ENCODE results near the gene VKORC1L1.
A peak's percentile ranks its signal among the peaks of the same experiment; 100 is the strongest.
"Not testable (repeated sequence)": the region's sequence is repeated elsewhere in the genome, so short reads cannot be mapped to it uniquely, and the experiment has no call there.

Gene VKORC1L1

DNA sequence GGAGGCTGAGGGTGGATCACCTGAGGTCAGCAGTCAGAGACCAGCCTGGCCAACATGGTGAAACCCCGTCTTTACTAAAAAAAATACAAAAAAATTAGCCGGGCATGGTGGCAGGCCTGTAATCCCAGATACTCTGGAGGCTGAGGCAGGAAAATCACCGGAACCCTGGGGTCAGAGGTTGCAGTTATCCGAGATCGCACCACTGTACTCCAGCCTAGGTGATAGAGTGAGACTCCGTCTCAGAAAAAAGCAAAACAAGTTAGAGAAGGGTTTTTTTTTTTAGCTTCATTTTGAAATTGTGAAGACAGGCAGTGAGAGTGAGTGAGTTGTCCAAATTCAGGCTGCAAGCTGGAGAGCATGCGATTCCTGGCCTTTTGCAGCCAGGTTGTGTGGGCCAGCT lies 19.0 kb upstream of the VKORC1L1 start:
- not testable (repeated sequence) for H3K4me2 ChIP-seq (ENCODE audit: low read length)

DNA sequence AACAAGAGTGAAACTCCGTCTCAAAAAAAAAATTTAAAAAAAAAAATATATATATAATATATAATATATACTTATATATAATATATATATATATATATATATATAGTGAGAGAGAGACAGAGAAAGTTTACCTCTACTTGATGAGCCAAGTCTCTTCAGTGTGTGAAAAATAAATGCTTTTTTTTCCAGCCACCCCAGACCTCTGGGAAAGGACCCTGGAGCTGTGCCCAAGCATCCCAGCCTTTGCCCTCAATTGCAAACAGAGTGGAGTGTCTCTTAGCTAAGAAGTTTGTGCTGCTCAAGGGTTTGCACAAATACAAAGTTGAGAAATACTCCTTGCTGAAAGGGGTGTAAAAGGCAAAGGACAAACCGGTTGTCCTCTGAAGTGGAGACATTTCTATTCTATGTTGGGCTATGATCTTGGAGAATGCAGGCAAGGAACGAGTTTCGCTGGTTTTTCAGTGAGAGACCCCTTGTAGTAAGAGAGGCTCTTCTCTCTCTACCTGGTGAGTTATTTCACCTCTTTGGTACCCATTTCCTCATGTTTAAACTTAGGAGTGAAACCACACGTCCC lies 15.5 kb upstream of the VKORC1L1 start:
- H2AFZ ChIP-seq (ENCODE audit: low read length); H3K9me3 ChIP-seq (ENCODE audit: low read length); H3K4me2 ChIP-seq (ENCODE audit: low read length); H3K79me2 ChIP-seq (ENCODE audit: insufficient read depth, low read length); H3F3A ChIP-seq (ENCODE audit: insufficient read depth, low read length); H3K4me3 ChIP-seq (ENCODE audit: low read depth, low read length, poor library complexity, severe bottlenecking); H3K36me3 ChIP-seq (ENCODE audit: insufficient read depth, low read length); H3K9me2 ChIP-seq (ENCODE audit: low read depth, low read length); H3K27me3 ChIP-seq (ENCODE audit: insufficient read depth, low read length); H3K27ac ChIP-seq (ENCODE audit: low read depth, low read length, poor library complexity, severe bottlenecking); H3K4me1 ChIP-seq (ENCODE audit: insufficient read depth, low read length, severe bottlenecking); H3K9ac ChIP-seq (ENCODE audit: low read length); H4K20me1 ChIP-seq (ENCODE audit: insufficient read depth, low read length): not testable (repeated sequence)

More for the DNA sequence above, 19.0 kb upstream of the VKORC1L1 start:
- not testable (repeated sequence) for H3K36me3 ChIP-seq (ENCODE audit: insufficient read depth, low read length); H3K27ac ChIP-seq (ENCODE audit: low read depth, low read length, poor library complexity, severe bottlenecking); H3K4me1 ChIP-seq (ENCODE audit: insufficient read depth, low read length, severe bottlenecking); H3F3A ChIP-seq (ENCODE audit: insufficient read depth, low read length); H3K9me3 ChIP-seq (ENCODE audit: low read length); H2AFZ ChIP-seq (ENCODE audit: low read length); H3K9me2 ChIP-seq (ENCODE audit: low read depth, low read length); H3K79me2 ChIP-seq (ENCODE audit: insufficient read depth, low read length); H3K27me3 ChIP-seq (ENCODE audit: insufficient read depth, low read length); H3K4me3 ChIP-seq (ENCODE audit: low read depth, low read length, poor library complexity, severe bottlenecking); H3K9ac ChIP-seq (ENCODE audit: low read length); H4K20me1 ChIP-seq (ENCODE audit: insufficient read depth, low read length)

DNA sequence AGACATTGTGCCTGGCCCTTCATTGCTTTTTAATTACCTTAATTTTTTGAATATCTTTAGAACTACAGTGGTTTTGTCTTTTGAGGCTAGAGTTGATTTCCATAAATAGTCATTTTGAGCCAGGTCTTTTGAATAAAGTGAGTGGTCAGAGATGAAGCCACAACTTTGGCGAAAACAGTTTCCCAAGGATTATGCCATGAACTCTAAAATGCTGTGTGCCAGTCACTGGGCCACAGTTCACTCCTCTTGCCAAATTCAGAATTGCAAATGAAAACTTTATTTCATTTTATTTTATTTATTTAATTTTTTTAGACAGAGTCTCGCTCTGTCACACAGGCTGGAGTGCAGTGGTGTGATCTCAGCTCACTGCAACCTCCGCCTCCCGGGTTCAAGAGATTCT lies 14.2 kb upstream of the VKORC1L1 start:
- H2AFZ ChIP-seq (ENCODE audit: low read length); H3K36me3 ChIP-seq (ENCODE audit: insufficient read depth, low read length); H3K4me3 ChIP-seq (ENCODE audit: low read depth, low read length, poor library complexity, severe bottlenecking); H3K4me2 ChIP-seq (ENCODE audit: low read length); H3F3A ChIP-seq (ENCODE audit: insufficient read depth, low read length); H3K9me2 ChIP-seq (ENCODE audit: low read depth, low read length); H3K27me3 ChIP-seq (ENCODE audit: insufficient read depth, low read length); H3K9me3 ChIP-seq (ENCODE audit: low read length); H3K9ac ChIP-seq (ENCODE audit: low read length); H4K20me1 ChIP-seq (ENCODE audit: insufficient read depth, low read length); H3K27ac ChIP-seq (ENCODE audit: low read depth, low read length, poor library complexity, severe bottlenecking); H3K79me2 ChIP-seq (ENCODE audit: insufficient read depth, low read length); H3K4me1 ChIP-seq (ENCODE audit: insufficient read depth, low read length, severe bottlenecking): not testable (repeated sequence)

DNA sequence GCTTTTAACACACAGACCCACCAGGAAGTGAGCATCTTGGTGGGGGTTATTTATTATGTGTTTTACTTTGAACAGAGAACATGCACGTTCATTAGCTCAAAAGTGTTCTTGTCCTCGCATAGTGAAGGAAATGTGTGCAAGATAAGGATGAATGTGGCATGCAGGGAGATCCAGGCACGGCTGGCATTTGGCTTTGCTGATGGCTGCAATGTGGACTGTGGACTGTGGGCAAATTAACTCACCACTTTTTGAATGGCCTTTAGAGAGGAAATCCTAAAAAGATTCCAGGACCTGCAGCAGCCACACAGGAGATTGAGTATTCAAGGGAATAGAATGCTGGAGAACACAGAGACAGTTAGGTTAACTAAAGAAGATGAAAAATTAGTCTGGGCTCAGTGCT lies 6.6 kb upstream of the VKORC1L1 start:
- not testable (repeated sequence) for H3K9me2 ChIP-seq (ENCODE audit: low read depth, low read length); H3K9ac ChIP-seq (ENCODE audit: low read length); H2AFZ ChIP-seq (ENCODE audit: low read length); H3K4me3 ChIP-seq (ENCODE audit: low read depth, low read length, poor library complexity, severe bottlenecking); H3F3A ChIP-seq (ENCODE audit: insufficient read depth, low read length); H3K4me2 ChIP-seq (ENCODE audit: low read length); H3K27me3 ChIP-seq (ENCODE audit: insufficient read depth, low read length); H3K4me1 ChIP-seq (ENCODE audit: insufficient read depth, low read length, severe bottlenecking); H4K20me1 ChIP-seq (ENCODE audit: insufficient read depth, low read length); H3K36me3 ChIP-seq (ENCODE audit: insufficient read depth, low read length); H3K27ac ChIP-seq (ENCODE audit: low read depth, low read length, poor library complexity, severe bottlenecking); H3K79me2 ChIP-seq (ENCODE audit: insufficient read depth, low read length); H3K9me3 ChIP-seq (ENCODE audit: low read length)

DNA sequence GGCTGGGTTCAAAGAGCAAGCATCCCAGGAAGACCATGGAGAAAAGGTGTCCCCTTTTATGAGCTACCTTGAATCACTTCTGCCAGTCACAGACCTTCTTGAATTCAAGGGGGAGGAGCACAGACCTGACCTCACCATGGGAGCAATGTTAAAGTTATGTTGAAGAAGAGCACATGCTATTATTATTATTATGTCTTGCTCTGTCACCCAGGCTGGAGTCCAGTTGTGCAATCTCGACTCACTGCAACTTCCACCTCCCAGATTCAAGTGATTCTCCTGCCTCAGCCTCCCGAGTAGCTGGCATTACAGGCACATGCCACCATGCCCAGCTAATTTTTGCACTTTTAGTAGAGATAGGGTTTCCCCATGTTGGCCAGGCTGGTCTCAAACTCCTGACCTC lies 5.2 kb upstream of the VKORC1L1 start:
- H4K20me1 ChIP-seq (ENCODE audit: insufficient read depth, low read length); H3K9ac ChIP-seq (ENCODE audit: low read length); H3K79me2 ChIP-seq (ENCODE audit: insufficient read depth, low read length); H3F3A ChIP-seq (ENCODE audit: insufficient read depth, low read length); H3K4me3 ChIP-seq (ENCODE audit: low read depth, low read length, poor library complexity, severe bottlenecking); H2AFZ ChIP-seq (ENCODE audit: low read length); H3K4me2 ChIP-seq (ENCODE audit: low read length); H3K9me2 ChIP-seq (ENCODE audit: low read depth, low read length); H3K27me3 ChIP-seq (ENCODE audit: insufficient read depth, low read length); H3K9me3 ChIP-seq (ENCODE audit: low read length); H3K36me3 ChIP-seq (ENCODE audit: insufficient read depth, low read length); H3K4me1 ChIP-seq (ENCODE audit: insufficient read depth, low read length, severe bottlenecking); H3K27ac ChIP-seq (ENCODE audit: low read depth, low read length, poor library complexity, severe bottlenecking): not testable (repeated sequence)

DNA sequence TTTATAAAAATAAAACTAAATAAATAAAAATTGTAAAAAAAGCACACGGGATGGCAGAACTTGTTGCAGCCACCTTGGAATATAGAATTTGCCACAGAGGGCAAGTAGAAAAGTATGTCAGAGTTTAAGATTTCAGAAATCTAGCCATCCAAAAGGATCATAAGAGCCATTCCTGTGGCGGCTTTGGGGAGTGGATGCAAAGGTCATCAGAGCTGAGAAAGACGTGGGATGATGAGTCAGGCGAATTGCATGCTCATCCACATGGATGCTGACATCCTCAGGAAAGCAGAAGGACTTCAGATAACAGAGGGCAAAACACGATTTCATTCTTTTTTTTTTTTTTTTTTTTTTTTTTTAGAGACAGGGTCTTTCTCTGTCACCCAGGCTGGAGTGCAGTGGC lies 3.6 kb upstream of the VKORC1L1 start:
- not testable (repeated sequence) for H3K9me3 ChIP-seq (ENCODE audit: low read length); H3K4me3 ChIP-seq (ENCODE audit: low read depth, low read length, poor library complexity, severe bottlenecking); H3K79me2 ChIP-seq (ENCODE audit: insufficient read depth, low read length); H3K4me2 ChIP-seq (ENCODE audit: low read length); H3K9ac ChIP-seq (ENCODE audit: low read length); H2AFZ ChIP-seq (ENCODE audit: low read length); H4K20me1 ChIP-seq (ENCODE audit: insufficient read depth, low read length); H3K27me3 ChIP-seq (ENCODE audit: insufficient read depth, low read length); H3K9me2 ChIP-seq (ENCODE audit: low read depth, low read length); H3K27ac ChIP-seq (ENCODE audit: low read depth, low read length, poor library complexity, severe bottlenecking); H3K36me3 ChIP-seq (ENCODE audit: insufficient read depth, low read length); H3F3A ChIP-seq (ENCODE audit: insufficient read depth, low read length)
- H3K4me1 ChIP-seq (ENCODE audit: insufficient read depth, low read length, severe bottlenecking) = peaks cover 13% of the 10 kb centered on the region

DNA sequence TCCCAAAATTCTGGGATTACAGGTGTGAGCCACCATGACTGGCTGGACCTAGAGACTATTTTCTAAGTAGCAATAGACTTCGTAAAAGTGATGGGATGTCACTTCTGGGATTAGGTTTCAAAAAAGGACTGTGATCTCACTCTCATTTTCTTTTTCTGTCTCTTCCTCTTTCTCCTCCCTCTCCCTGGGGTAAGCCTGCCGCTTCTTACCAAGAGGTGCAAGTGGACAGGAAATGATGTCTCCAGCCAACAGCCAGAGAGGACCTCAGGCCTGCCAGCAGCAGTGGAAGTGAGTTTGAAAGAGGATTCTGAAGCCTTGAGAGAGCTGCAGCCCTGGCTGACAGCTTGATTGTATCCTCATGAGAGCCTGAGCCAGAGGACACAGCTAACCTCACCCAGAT lies 1.4 kb upstream of the VKORC1L1 start:
- not testable (repeated sequence) for H3K4me2 ChIP-seq (ENCODE audit: low read length); H4K20me1 ChIP-seq (ENCODE audit: insufficient read depth, low read length); H3K36me3 ChIP-seq (ENCODE audit: insufficient read depth, low read length); H3K27ac ChIP-seq (ENCODE audit: low read depth, low read length, poor library complexity, severe bottlenecking); H3K9me3 ChIP-seq (ENCODE audit: low read length); H3K4me3 ChIP-seq (ENCODE audit: low read depth, low read length, poor library complexity, severe bottlenecking); H3F3A ChIP-seq (ENCODE audit: insufficient read depth, low read length); H3K27me3 ChIP-seq (ENCODE audit: insufficient read depth, low read length); H2AFZ ChIP-seq (ENCODE audit: low read length); H3K9me2 ChIP-seq (ENCODE audit: low read depth, low read length); H3K9ac ChIP-seq (ENCODE audit: low read length)
- peaks cover 23% of the 10 kb centered on the region for H3K79me2 ChIP-seq (ENCODE audit: insufficient read depth, low read length)
- peaks cover 28% of the 10 kb centered on the region for H3K4me1 ChIP-seq (ENCODE audit: insufficient read depth, low read length, severe bottlenecking)

DNA sequence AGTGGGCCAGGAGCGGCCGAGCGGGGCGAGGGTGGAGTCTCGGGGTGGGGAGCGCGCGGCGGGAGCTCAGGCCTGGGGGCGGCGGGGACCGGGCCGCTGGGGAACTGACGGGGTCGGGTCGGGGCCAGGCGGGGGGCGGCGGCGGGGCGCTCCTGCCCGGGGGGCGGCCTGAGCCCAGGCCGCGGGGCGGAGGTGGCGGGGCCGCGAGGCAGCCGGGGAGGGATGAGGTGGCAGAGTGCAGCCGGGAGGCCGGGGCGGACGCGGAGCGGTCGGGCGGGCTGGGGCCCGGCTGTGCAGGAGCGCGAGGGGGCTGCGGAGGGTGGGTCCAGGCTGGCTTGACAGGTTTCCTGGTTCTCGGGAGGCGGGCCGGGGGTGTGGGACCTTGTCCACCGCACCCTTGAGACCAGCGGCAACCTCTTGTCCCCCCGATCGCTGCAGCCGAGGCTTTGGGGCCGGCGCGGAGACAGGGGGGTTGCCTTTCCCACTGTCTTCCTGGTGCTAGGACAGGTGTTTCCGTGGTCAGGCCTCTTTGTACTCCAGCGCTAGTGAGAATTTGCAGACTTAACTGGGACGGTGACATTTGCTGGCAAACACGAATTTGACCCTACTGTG lies 814 bp downstream of the VKORC1L1 start:
- H2AFZ ChIP-seq (ENCODE audit: low read length) = not testable (repeated sequence)
- peak overlapping the region; percentile 83 for H3K9ac ChIP-seq (ENCODE audit: low read length)

More for the DNA sequence above, 814 bp downstream of the VKORC1L1 start:
- peaks cover 36% of the 10 kb centered on the region for H3K4me1 ChIP-seq (ENCODE audit: insufficient read depth, low read length, severe bottlenecking)
- peak overlapping the region; percentile 91 for H3K4me2 ChIP-seq (ENCODE audit: low read length)
- H4K20me1 ChIP-seq (ENCODE audit: insufficient read depth, low read length); H3F3A ChIP-seq (ENCODE audit: insufficient read depth, low read length); H3K9me3 ChIP-seq (ENCODE audit: low read length); H3K36me3 ChIP-seq (ENCODE audit: insufficient read depth, low read length); H3K9me2 ChIP-seq (ENCODE audit: low read depth, low read length); H3K27me3 ChIP-seq (ENCODE audit: insufficient read depth, low read length): not testable (repeated sequence)
- peak overlapping the region; percentile 86 for H3K4me3 ChIP-seq (ENCODE audit: low read depth, low read length, poor library complexity, severe bottlenecking)
- peak overlapping the region; percentile 42 for H3K27ac ChIP-seq (ENCODE audit: low read depth, low read length, poor library complexity, severe bottlenecking)
- H3K79me2 ChIP-seq (ENCODE audit: insufficient read depth, low read length) = peaks cover 23% of the 10 kb centered on the region
